ENCODE measurements around the gene ACSS2.

DNA sequence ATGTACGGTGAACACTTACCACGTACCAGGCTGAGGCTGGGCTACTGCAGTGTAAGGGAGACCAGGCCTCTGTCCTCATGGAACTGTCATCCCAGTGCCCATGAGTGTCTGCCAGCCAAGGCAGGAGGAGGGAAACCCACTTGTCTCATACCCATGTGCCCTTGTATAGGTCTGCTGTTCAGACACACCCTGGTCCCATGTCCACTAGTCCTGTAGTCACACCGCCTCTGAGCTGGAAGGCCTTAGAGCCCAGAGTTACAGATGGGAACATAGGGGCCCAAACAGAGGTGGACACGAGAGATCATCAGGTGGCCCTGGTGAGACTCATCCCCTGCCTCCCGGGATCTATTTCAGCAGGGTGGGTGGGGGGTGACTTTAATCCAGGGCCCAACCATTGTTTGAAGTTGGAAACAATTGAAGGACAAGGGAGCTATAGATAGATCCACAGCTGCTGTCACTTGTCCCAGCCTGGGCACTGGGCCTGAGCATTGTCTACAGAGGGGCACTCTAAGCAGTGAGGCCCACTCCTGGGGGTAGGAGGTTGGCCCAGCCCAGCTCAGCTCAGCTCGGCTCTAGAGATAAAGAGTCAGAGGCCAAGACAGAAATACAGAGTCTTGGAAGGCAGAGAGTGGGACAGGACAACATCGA, 93.9 kb downstream of the ACSS2 start:
- no peak for TF ChIP-seq GATA2 (IDR thresholded peaks at IDR 0.05; ENCODE audit: low read depth, low read length)
- no peak for TF ChIP-seq GATA3 (IDR thresholded peaks at IDR 0.05; ENCODE audit: low read depth, low read length)
